H54 (cell line): ENCODE results near the gene URI1.

Experiments
- DNase-seq: peaks from one replicate; pipeline ENCODE4 v3.0.0; 2011; ENCODE audit warnings: low spot score, mixed read lengths; ENCODE audit not compliant: insufficient read length
- FAIRE-seq: peaks from 3 replicates; lab custom pipeline; 2011; peaks lifted over from hg19 to GRCh38; lab: Jason Lieb, UNC
- POLR2A ChIP-seq: IDR thresholded peaks from 2 replicates; pipeline ENCODE4 v1.6.1; 2011; ENCODE audit warnings: low read depth, mild to moderate bottlenecking, low read length

The URI1 gene

GRCh38 chr19:30006207-30006606 is 64.2 kb downstream of the URI1 start:
- FAIRE-seq, result peak; percentile 45
- TF ChIP-seq POLR2A, result no peak
- no peak for DNase-seq

DNA sequence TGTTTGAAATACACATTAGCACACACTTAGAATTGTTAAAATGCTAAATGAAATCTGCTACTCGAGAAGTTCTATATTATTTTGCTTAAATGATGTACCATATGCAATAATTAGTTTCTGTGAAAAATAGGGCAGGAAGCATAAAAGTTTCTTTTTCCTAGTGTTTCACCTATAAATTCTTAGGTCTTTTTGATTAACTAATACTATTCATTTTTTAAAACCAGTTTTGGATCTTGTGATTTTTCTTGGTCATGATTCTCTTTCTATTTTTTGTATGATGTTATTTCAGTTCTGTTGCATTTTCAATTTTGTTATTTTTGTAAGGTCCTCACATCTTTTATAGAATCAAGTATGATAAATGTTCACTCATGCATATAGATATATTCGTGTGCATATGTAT is 66.1 kb downstream of the URI1 start:
- no peak for TF ChIP-seq POLR2A
- FAIRE-seq, result no peak
- no peak for DNase-seq

DNA sequence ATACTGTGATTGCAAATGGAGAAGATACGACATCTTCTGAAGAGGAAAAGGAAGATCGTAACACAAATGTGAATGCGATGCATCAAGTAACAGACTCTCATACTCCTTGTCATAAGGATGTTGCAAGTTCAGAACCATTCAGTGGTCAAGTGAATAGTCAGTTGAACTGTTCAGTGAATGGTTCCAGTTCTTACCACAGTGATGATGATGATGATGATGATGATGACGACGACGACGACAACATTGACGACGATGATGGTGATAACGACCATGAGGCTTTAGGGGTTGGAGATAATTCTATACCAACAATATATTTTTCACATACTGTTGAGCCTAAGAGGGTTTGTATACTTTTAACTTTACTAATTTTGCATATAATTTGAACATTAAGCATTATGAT is 67.0 kb downstream of the URI1 start:
- no peak for TF ChIP-seq POLR2A
- DNase-seq (no peak), FAIRE-seq (peak; percentile 68)

- DNase-seq, result no peak
- TF ChIP-seq POLR2A, result no peak
- FAIRE-seq, result peak; percentile 36
Observed at GRCh38 chr19:30011051-30011578, 69.1 kb downstream of the URI1 start.

DNA sequence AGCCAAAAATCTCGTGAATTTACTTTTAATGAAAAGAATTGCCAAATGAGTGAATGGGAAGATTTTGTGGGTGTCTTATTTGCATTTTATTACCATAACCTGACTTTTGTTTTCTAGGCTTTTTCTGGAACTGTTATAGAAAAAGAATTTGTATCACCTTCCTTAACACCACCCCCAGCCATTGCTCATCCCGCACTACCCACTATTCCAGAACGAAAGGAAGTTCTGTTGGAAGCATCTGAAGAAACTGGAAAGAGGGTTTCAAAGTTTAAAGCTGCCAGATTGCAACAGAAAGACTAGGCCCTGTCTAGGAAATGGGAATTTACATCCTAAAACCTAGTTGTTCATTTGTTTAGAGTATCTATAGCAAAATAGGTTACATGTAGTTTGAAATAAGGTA is 72.7 kb downstream of the URI1 start:
- no peak for TF ChIP-seq POLR2A
- FAIRE-seq (peak; percentile 78), DNase-seq (no peak)

DNA sequence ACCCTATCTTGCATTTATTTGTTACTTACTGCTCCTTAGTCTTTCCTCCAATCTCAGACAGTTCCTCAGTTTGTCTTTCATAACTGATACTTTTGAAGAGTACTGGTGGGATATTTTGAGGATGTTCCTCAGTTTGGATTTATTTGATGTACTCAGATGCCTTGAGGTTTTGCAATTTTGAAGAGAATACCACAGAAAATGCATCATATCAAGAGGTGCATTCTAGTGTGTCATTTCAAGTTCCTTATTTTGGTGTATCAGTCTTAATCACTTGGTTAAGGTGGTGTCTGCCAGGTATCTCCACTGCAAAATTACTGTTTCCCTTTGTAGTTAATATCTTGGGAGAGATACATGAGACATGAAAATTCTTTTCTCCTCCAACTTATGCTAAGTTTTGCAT is 75.1 kb downstream of the URI1 start:
- DNase-seq (no peak), FAIRE-seq (peak; percentile 52)
- TF ChIP-seq POLR2A, result no peak

- DNase-seq (no peak), FAIRE-seq (no peak)
- TF ChIP-seq POLR2A, result no peak
Observed at GRCh38 chr19:30020189-30020588, 78.2 kb downstream of the URI1 start.

- no peak for DNase-seq
- peak; percentile 20 for FAIRE-seq
- no peak for TF ChIP-seq POLR2A
Observed at GRCh38 chr19:30022659-30023058, 80.6 kb downstream of the URI1 start.

DNA sequence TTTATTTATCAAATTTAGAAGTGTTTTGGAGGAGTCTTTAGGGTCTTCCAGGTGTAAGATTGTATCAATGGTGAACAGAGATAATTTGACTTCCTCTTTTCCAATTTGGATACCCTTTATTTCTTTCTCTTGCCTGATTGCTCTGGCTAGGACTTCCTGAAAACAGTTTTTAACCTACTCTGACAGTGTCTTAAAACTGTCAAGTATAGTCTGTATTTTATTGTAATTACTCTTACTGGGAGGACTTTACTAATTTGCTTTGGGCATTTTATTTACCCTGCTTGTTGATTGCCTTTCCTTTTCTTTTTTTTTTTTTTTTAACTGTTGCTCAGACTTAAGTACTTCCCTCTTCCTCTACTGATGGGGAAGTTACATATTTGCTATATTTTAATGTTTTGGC is 81.3 kb downstream of the URI1 start:
- FAIRE-seq (peak; percentile 23), DNase-seq (no peak)
- no peak for TF ChIP-seq POLR2A

GRCh38 chr19:30024091-30024490 is 82.1 kb downstream of the URI1 start:
- DNase-seq (no peak), FAIRE-seq (no peak)
- TF ChIP-seq POLR2A, result no peak

DNA sequence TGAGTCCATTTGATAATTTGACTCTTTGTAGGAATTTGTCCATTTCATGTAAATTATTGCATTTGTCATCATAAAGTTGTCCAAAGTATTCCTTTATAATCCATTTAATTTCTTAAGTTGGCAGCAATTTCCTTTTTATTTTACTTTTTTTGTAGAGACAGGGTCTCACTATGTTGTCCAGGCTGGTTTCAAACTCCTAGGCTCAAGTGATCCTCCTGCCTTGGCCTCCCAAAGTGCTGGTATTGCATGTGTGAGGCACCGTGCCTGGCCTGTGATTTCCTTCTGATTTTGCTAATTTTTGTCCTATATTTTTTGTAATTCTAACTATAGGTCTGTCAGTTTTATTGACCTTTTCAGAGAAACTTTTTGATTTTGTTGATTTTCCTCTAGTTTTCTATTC is 84.9 kb downstream of the URI1 start:
- FAIRE-seq, result no peak

GRCh38 chr19:30028118-30028991 is 86.3 kb downstream of the URI1 start:
- no peak for TF ChIP-seq POLR2A
- DNase-seq (no peak), FAIRE-seq (peak; percentile 66)

More for the DNA sequence above, 84.9 kb downstream of the URI1 start:
- no peak for DNase-seq
- TF ChIP-seq POLR2A, result no peak

GRCh38 chr19:30028992-30029343 is 86.9 kb downstream of the URI1 start:
- DNase-seq (no peak), FAIRE-seq (no peak)
- no peak for TF ChIP-seq POLR2A

DNA sequence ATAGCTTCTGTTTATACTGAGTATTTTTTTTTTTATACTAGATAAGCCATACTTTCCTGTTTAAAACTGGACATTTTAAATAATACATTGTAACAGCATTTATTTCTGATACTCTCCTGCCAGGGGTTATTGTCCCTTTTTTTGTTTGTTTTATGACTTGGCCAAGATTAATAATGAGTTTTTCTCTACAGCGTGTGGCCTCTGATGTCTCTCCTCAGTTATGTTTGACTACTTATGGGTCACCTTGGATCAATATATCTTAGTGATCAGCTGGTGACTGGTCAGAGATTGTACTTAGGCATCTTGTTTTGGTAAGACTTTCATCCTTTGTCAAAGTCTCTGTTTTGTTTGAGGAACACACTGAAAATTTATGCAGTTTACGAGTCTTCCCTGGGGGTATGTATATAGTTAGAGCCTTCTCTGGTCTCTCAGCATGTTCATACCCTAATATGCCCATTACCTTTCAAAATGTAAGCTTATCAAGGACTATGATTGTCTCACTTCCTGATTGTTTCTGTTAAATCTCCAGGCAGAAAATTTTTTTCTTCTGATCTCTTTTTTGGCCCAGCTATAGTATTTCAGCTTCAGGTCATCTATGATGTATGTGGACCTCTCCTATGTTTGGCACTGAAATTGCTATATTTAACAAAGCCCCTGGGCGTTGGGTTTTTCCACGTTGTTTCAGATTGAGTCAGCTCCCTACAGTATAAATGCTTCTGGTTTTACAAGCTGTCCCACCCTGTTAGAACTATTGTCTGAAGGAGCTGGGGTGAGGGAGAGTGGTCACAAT is 87.9 kb downstream of the URI1 start:
- DNase-seq (no peak), FAIRE-seq (no peak)
- no peak for TF ChIP-seq POLR2A

- no peak for DNase-seq
- no peak for TF ChIP-seq POLR2A
- peak; percentile 45 for FAIRE-seq
Observed at GRCh38 chr19:30034321-30034720, 92.3 kb downstream of the URI1 start.
